G401 (cell line): Measurements from ENCODE around the gene PGR. TPM values are rescaled to one million over a fixed set of nuclear protein-coding genes. Genes with fewer than 3 reads are reported as not detected.
"Not testable (repeated sequence)": the region's sequence is repeated elsewhere in the genome, so short reads cannot be mapped to it uniquely, and the experiment has no call there.

Experiments
- DNase-seq: peaks from one replicate; pipeline ENCODE4 v3.0.0-alpha.2; 2015; ENCODE audit warnings: low spot score
- in situ Hi-C: cut with HindIII; loops from 2 replicates; pipeline ENCODE4 v1.10.0; 2016; ENCODE audit warnings: low sequenced_read_pairs, mixed read lengths
- total RNA-seq: library from RNA; depleted of rRNA; stranded (reverse); fragments of >200 nt; shearing (Covaris generic); gene quantifications from 2 replicates; pipeline ENCODE4 v1.2.3, GENCODE V29; 2014

PGR gene
- total RNA-seq, 1 experiment from 2014 or later: not detected

DNA sequence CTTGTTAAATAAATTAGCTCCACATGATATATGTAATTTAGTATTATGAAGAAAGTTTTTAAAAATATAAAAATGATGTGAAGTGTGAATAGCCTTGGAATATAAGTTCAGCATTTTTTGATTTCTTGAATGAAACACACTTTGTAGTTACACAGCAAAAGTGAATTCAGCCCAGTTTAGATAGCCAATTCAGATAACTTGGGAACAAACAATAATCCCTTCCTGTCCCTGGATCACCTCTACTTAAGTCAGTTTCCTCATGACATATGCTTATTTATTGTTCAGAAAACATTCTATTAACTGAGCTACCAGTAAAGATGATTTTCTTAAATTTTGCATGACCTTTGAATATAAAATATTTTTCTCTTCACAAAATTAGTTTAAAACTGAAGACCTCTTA, 107.4 kb downstream of the PGR start:
- no peak for DNase-seq
- in situ Hi-C loops: no loop called here

DNA sequence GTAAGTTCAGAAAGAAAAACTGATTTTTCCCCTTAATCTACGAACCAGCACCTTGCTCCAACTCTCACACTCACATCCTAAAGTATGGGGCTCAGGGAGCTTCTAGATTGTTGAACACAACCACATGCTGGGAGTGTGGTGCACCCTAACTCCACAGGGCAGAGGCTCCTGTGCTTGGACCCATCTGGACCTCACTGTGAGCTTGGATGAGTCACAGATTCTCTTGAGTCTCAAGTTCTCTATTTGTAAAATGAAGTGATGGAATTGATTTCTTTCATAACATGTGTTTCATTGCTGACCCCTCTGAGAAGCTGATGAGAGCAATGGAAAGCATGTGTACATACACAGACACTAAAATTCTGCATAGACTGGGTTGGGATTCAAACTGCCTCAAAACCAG, 109.7 kb downstream of the PGR start:
- in situ Hi-C loops: no loop called here
- DNase-seq: no peak

DNA sequence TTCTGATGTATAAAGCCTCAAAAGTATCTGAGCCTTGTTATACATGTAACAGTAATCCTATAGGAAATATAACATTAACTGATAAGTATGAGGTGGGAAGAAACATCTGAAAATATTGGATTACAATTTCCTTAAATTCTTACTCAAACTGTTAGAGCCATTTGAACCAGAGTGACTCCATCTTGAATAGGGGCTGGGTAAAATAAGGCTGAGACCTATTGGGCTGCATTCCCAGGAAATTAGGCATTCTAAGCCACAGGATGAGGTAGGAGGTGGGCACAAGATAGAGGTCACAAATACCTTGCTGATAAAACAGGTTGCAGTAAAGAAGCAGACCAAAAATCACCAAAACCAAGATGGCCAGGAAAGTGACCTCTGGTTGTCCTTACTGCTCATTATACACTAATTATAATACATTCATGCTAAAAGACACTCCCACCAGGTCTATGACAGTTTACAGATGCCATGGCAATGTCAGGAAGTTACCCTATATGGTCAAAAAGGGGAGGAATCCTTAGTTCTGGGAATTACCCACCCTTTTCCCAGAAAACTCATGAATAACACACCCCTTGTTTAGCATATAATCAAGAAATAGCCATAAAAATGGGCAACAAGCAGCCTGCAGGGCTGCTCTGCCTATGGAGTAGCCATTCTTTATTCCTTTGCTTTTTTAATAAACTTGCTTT, 114.9 kb downstream of the PGR start:
- no peak for DNase-seq

DNA sequence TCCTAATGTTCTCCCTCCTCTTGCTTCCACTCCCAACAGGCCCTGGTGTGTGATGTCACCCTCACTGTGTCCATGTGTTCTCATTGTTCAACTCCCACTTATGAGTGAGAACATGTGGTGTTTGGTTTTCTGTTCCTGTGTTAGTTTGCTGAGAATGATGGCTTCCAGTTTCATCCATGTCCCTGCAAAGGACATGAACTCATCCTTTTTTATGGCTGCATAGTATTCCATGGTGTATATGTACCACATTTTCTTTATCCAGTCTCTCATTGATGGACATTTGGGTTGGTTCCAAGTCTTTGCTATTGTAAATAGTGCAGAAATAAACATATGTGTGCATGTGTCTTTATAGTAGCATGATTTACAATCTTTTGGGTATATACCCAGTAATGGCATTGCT, 115.9 kb downstream of the PGR start:
- DNase-seq, in situ Hi-C loops: not testable (repeated sequence)

More for the DNA sequence above, 114.9 kb downstream of the PGR start:
- in situ Hi-C loops: no loop called here

DNA sequence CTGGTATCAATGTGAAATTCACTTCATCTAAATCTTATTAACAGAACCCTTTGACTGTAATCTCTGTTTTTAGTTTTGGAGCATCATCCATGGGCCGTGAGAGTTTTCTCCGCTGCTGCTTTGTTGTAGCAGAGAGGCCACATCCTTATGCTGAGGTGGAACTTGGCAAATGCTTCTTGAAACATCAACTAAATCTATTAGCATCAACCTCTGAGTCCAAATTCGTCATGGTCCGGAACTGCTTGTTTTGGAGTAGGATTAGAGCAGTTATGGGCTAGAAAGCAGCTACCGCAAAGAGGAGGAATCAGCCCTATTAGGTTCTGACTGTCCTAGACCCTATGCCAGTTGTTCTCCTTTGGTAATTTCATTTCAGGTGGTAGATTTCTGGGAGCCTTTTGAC, 117.7 kb downstream of the PGR start:
- in situ Hi-C loops: no loop called here
- no peak for DNase-seq

DNA sequence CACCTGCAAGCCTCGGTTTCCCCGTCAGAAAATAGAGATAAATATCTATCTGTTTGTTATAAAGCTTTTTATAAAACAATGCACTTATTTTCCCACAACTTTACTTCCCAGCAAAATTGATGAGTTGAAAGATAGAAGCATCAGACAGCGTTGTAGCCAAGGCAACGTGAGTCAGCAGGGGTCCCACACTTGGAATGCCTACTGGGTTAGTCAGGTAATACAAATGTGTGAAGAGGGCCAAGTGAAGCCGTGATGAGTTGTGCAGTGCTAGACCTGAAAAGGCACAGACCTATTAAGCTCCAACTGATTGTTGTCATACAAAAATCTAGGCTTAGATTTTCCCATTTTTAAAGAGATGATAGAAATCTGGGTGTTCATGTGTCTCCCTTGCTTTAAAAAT, 118.7 kb downstream of the PGR start:
- in situ Hi-C loops: no loop called here
- DNase-seq: no peak

DNA sequence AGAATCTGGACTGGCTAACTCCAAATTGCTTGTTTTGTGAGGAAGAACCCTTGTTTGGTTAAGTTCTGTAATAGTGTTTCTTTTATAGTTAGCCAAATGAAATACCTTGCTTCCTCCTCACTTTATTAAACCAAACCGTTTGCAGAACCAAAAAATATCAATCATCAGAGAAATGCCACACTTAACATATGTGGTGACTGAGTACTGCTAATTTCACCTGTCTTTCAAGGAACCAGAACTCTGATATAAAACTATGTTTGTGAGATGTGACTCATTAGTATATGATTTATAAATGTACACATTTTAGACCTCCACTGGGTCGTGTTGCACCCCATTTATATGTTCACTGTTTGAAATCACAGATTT, 119.9 kb downstream of the PGR start:
- in situ Hi-C loops: no loop called here

DNA sequence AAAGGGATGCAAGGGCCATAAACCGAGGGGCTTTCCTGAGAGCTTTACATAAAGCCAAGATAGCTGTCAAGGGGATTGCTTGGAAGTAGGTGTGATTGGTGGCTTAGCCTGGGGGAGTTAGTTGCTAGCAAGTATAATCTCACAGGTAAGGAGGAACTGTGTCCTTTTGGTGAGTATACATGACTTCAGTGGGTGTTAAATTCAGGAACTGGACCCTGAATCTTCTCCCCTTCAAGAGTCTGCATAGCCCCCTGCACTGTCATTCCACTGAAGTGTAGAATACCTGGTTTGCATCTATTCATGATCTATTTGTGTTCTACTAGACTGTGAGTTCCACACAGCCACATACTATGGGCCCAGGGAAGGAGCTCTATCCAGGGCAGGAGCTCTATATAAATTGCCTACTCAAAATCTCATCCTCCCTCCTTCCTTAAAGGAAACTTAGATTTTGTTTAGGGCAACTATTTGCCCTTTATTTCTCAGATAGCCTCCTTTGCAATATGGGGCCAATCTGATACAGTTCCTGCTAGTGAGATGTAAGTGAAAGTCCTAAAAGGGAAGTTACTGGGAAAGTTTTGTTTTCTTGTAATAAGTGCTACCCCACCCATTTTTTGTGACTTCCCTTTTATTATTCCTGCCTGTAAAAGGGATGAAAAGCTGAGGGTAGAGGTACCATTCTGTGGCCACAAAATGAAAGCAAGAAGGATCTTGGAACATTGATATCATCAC, 120.5 kb downstream of the PGR start:
- in situ Hi-C loops: no loop called here
- no peak for DNase-seq

More for the DNA sequence above, 119.9 kb downstream of the PGR start:
- no peak for DNase-seq

DNA sequence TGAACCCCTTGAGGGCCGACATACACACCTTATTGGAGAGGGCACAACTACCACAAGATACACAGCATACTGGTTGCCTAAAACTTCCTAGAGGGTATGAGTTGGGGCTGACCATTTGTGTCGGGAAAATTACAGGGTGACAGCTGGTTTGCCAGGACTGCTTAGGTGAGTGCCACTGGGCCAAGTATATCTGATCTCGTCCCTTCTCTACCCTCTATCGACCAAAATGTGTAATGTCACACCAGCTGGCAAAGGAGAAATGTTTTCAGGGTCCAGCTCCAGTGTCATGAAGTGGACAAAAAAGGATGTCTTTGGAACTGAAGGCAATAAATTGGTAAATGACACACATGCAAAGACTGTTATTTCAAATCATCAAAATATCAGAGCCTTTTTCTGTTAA, 126.1 kb downstream of the PGR start:
- in situ Hi-C loops: no loop called here
- DNase-seq: no peak

DNA sequence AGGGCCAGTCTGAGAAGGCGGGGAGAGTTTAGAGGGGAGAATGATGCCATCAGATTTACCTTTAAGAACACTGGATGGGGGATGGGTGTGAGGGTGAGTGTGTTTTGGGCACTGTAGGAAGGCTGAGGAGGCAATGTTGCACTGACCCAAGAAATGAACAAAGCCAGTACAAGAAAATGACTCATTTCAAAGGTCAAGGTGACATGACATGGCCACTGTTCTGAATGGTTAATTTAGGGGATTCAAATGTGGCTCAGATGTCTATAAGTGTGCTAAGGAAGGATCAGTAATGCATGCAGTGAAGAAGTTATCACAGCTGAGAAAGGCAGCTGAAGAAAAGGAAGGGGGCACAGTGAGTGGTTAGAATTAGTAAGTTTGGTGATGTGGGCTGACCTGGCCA, 129.9 kb downstream of the PGR start:
- in situ Hi-C loops: no loop called here
- DNase-seq: no peak

DNA sequence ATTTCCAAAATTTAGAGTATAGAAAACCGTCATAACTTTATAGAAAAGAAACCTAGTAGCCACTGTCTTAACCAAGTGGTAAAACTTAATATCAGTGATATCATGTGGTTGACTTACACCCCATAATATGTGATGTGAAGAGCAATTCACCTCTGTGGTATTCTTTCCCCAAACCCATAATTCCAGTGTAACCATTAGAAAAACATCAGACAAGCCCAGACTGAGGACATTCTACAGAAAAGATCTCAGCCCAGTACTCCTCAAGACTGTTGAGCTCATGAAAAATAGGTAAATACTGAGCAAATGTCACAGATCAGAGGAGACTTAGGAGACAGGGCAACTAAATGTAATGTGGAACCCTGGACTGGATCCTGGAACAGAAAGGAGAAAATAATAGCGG, 134.6 kb downstream of the PGR start:
- in situ Hi-C loops: no loop called here
- no peak for DNase-seq

DNA sequence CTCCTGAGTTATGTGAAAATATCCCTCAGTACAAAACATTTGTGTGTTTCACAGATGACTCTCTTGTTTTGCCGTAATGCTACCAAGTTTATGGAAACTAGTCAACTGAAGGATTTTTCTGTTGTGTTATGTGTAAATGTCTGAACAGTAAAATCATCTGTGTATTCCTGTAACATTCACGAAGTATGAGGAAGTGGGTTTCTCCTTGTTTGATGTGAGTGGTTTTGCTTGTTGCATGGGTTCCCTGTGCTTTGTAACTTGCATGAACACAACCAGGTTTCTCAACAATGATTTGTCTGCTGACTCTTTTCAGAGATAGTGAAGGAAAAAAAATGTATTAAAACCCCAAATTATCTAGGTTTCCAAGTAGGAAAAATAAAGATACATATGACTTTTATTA, 138.1 kb downstream of the PGR start:
- DNase-seq: no peak
- in situ Hi-C loops: no loop called here

DNA sequence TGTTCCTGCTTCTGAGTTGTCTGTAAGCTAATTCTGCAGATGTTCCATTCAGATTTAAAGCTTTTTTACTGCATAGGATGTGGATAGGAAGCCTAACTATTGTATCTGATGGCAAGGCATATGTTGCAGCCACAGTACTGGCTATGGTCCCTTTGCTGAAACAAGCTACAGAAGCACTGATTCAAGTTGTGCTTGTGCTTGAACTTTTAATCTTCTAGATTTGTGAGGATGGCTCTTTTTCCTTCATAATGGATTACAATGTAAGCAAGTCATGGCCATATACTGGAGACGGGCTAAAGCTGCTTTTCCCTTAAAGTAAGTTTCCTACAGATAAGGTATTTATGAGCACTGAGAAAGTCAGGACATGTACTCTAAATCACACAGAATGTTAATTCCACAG, 138.7 kb downstream of the PGR start:
- DNase-seq: no peak
- in situ Hi-C loops: no loop called here

DNA sequence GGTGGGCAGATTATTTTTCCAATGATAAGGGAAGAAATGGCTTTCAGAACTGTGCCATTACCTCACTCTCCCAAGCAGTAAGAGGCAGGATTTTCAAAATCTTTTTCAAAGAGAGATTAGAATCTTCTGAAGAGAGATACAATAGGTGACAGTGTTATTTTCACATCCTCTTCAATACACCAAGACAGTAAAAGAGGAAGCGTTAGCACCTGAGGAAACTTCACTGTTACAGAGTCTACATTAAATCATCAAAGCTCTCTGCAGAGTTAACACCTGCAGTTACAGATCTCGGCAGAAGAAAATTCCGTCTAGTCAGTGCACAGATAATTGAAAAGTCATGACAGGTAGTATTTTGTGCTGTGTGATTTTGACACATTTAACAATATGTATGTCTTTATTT, 144.9 kb downstream of the PGR start:
- in situ Hi-C loops: no loop called here
- DNase-seq: no peak

DNA sequence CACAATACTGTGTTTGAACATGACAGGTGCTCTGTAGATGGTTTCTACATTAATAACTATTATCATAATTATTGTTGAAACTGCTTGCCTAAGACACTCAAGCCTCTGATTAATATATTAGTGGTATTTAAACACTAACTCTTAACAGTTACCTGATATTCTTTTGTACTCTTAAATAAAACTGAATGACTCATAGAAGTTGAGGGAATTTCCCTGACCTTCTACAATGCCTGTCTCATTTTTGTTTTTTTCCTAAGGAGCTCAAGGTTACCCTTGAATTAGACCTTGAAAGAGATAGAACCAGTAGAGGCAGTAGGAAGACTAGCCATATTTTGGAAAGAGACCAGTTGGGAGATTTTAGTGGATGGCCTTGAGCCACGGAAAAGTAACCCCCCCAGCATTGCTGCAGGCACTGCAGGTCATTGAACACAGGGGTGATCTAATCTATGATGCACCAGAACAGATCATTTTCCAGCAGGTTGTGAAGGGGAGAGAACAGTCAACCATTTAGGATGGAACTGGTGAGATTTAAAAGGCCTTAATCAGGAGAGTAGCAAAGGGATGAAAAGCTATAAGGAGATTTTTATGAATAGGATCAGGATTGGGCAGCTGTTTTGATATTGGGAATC, 148.3 kb downstream of the PGR start:
- no peak for DNase-seq
- in situ Hi-C loops: no loop called here

DNA sequence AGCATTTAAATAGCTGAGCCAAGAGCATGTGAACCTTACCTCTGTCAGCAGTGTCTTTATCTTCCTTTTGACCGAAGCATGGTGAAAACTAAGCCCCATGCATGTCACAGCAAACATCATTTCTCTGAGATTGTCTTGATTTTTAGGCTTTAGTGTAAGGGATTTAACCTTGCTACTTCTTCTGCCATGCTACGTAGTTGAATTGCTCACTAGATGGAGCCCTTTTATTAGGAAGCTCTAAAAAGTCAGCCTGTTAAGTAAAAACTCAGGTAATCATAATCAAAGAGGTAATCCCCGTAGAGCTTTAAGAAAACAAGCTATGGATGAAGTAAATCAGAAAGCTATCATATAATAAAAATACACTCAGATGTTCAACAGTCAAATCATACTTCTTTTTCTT, 149.5 kb downstream of the PGR start:
- in situ Hi-C loops: no loop called here
- DNase-seq: peak; percentile 6
